ENCODE results near the gene RETREG1.
"Not testable (repeated sequence)": the region's sequence is repeated elsewhere in the genome, so short reads cannot be mapped to it uniquely, and the experiment has no call there.

The RETREG1 gene

DNA sequence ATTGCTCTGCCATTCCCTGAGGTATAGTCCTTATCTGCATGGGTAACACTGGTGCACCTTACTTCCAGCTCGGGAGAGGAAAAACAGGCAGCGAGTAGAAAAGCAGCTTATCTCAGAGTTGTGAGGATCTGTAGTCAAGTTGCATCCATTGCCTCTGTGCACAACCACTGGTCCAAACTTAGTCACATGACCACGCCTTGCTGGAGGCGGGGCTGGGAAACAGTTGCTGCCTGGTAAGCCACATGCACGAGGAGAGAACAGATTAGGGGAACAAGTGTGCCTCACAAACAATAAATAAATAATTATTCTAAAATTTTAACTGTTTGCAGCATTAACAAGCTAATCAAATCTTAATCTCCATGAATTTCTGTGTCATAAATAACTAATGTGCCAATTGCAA is 169.8 kb downstream of the RETREG1 start:
- DNase-seq, result no peak

DNA sequence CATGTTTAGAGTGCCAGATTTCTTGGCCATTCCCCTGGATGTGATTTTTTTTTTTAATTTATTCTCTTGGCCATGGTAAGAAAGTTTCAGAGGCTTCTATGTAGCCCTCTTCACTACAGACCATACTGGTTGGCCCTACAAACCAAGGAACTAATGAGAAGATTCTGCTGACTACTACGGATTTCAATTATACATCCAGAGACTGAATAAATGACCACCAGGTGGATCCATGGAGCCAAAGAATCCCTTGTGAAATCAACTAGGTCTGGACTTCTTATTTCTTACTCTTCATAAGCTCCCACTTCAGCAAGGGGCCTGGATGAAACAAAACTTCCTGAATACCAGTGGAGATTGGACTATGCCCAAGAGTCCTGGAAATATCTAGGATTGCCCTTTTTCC is 178.8 kb downstream of the RETREG1 start:
- no peak for DNase-seq

GRCh38 chr5:16436065-16436682 is 180.6 kb downstream of the RETREG1 start:
- DNase-seq, result not testable (repeated sequence)

- no peak for DNase-seq
Measured at GRCh38 chr5:16431490-16431889, 185.3 kb downstream of the RETREG1 start.

DNA sequence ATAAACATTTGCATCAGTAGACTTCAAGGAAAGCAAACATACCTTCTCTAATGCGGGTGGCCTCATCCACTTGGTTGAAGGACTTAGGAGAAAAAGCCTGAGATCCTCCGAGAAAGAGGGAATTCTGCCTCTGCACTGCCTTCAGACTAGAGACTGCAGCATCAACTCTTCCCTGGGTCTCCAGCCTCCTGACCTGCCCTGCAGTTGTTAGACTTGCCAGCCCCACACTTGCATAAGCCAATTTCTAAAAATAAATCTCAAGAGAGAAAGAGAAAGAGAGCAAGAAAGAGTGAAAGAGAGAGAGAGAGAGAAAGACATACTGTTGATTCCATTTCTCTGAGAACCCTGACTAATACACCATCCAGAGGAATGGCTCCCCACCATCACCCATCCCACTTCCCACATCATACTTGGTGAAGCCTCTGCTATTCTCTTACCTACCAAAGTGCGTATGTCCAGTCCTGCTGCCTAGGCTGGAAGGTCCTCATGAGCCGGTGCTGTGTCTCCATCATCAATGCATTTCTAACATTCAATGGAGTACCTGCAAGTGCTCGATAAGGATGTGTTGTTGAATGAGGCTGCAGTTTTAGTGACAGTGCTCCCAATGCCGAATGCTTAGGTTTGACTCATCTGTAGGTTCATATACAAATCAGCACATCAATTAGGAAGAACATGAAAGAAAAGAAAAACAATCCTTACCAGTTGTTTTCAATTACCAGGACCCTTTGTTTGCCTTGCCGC is 186.3 kb downstream of the RETREG1 start:
- no peak for DNase-seq

DNA sequence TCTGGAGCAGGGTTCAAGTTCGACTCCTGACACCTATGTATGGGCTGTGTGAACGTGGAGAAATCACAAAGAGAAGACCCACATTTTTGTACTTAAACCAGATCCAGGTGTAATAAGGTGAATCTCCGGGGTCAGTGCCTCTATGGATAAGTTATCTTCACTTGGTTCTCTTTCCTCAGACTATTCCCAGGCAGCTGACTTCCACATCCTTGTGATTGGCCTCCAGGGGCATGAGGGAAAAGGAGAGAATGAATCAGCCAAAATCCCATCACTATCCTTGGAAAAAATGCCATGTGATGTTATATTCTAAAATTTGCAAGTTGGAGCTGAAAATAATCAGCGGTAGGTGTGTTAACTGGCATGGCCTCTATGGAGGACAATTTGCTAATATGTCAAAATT is 188.4 kb downstream of the RETREG1 start:
- DNase-seq, result no peak

- DNase-seq, result peak in 1 of 2 donors; percentile 3
Measured at GRCh38 chr5:16427587-16427986, 189.2 kb downstream of the RETREG1 start.
